ENCODE results near the gene ARHGEF19. TPM values are rescaled to one million over a fixed set of nuclear protein-coding genes. Genes with fewer than 3 reads are reported as not detected.

Gene ARHGEF19
- total and polyA plus RNA-seq, 10 of the 15 experiments (the other 5 are each of a cell fraction or from before 2014, with no cell fraction given) = 0.15 to 2.9 (median 0.67) TPM; not detected in 1

DNA sequence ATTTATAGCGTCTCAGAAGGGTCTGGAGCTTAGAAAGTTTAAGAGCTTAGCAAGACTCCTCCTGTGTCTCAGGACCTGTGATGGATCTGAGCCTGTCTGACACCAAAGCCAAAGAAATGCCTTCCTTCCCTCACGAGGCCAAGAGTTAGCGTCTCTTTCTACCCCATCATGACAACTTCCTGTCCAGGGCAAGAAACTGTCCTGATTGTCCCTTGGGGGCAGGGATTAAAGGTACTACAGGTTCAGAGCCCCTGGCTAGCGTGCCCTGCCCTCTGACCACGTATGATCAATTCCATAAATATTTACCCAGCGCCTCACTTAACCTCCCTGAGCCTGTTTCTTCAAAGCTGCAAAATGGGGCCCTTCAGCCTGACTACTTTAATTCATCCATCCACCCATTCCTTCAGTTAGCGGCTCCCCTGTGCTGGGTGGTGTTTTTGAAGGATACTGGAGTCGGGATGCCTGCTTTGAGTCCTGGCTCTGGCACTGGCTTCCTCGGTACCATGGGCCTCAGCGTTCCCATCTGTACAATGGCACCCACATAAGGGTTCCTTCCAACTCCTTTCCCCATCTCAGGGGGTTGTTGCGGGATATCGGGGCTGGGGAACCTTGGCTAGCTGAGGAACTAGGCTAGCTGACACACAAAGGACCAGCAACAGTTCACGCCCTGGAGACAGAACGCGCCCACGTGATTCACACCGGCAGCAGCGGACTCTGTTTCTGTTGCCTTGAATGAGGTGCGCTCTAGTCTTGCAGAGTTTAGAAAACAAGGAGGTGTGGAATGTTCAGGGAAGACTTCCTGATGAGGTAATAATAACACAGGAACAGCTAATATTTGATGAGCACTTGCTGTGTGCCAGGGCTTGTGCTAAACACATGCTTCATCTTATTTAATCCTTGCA, 33.6 kb downstream of the ARHGEF19 start:
- Histone ChIP-seq H3K27me3 (replicated peaks in 1 of 2; ENCODE audit: control insufficient read depth in 2 of 2, insufficient read depth in 2 of 2, low read length in 1 of 2) (no peaks in the 10 kb centered on the region), H3K79me2 (ENCODE audit: control insufficient read depth, insufficient read depth, low read length) (no peaks in the 10 kb centered on the region), H3K4me3 (no peak overlapping the region), H3K4me1 (ENCODE audit: control insufficient read depth, insufficient read depth, low read length) (no peaks in the 10 kb centered on the region), H4K20me1 (ENCODE audit: control insufficient read depth, insufficient read depth) (no peaks in the 10 kb centered on the region), H3K36me3 (ENCODE audit: control insufficient read depth in 2 of 2, insufficient read depth in 2 of 2, low read length in 1 of 2) (no peaks in the 10 kb centered on the region), H2AFZ (ENCODE audit: control insufficient read depth, low read depth, low read length) (no peak overlapping the region), H3K9ac (ENCODE audit: control insufficient read depth, insufficient read depth, low read length) (no peak overlapping the region), H3K4me2 (ENCODE audit: control insufficient read depth, insufficient read depth) (no peak overlapping the region), H3K27ac (ENCODE audit: control insufficient read depth, insufficient read depth) (no peak overlapping the region), H3K9me3 (replicated peaks; ENCODE audit: control insufficient read depth, insufficient read depth, low read length) (no peaks in the 10 kb centered on the region)
- ChIA-PET CTCF (interaction anchor here (0.8 to 1.3 kb wide), 3 partner anchors 20 to 100 kb away, joined by 3 to 6 read pairs (median 3); no protein-coding TSS in a partner anchor), POLR2A (no interaction called here), SMC1A (ENCODE audit: uncharacterized antibody, unreplicated experiment) (interaction anchor here (0.6 kb wide), 1 partner anchor 101 kb away, joined by 3 read pairs; no protein-coding TSS in a partner anchor), RAD21 (ENCODE audit: unreplicated experiment) (no interaction called here)
- 69% methylated on average over 19 of the region's 19 CpGs for WGBS (ENCODE audit: insufficient coverage, insufficient replicate concordance, low lambda C conversion rate, missing lambda C conversion rate)
- TF ChIP-seq IRF4 (IDR thresholded peaks at IDR 0.05; ENCODE audit: low read depth, low read length) (no peak), EGR1 (IDR thresholded peaks at IDR 0.05; ENCODE audit: borderline replicate concordance in 1 of 2, low read depth in 2 of 2, low read length in 2 of 2) (no peak), EZH2 (IDR thresholded peaks at IDR 0.05; ENCODE audit: borderline replicate concordance, control insufficient read depth, low read depth, low read length) (no peak), CHD4 (IDR thresholded peaks at IDR 0.05) (no peak), ZBED1 (IDR thresholded peaks at IDR 0.05; ENCODE audit: borderline replicate concordance) (no peak)
- TF ChIP-seq, protein P1, sequence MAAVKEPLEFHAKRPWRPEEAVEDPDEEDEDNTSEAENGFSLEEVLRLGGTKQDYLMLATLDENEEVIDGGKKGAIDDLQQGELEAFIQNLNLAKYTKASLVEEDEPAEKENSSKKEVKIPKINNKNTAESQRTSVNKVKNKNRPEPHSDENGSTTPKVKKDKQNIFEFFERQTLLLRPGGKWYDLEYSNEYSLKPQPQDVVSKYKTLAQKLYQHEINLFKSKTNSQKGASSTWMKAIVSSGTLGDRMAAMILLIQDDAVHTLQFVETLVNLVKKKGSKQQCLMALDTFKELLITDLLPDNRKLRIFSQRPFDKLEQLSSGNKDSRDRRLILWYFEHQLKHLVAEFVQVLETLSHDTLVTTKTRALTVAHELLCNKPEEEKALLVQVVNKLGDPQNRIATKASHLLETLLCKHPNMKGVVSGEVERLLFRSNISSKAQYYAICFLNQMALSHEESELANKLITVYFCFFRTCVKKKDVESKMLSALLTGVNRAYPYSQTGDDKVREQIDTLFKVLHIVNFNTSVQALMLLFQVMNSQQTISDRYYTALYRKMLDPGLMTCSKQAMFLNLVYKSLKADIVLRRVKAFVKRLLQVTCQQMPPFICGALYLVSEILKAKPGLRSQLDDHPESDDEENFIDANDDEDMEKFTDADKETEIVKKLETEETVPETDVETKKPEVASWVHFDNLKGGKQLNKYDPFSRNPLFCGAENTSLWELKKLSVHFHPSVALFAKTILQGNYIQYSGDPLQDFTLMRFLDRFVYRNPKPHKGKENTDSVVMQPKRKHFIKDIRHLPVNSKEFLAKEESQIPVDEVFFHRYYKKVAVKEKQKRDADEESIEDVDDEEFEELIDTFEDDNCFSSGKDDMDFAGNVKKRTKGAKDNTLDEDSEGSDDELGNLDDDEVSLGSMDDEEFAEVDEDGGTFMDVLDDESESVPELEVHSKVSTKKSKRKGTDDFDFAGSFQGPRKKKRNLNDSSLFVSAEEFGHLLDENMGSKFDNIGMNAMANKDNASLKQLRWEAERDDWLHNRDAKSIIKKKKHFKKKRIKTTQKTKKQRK (IDR thresholded peaks at IDR 0.05; ENCODE audit: low read depth, low read length) = no peak
- in situ Hi-C loops (cut with MboI) = no loop called here
- DNase-seq (ENCODE audit: low read depth, low spot score) (no peak), FAIRE-seq (no peak), ATAC-seq (no peak)
- intact Hi-C loops (cut with micrococcal nuclease; ENCODE audit: unreplicated experiment) = no loop called here
- BruUV-seq (replicated peaks) = no TSS peak

Data from GM12878 (cell line).